IMR-90 (cell line): ENCODE data around the gene CD209.

Experiments
- CEBPB ChIP-seq: IDR thresholded peaks from 2 replicates; pipeline ENCODE4 v1.6.1; 2012; ENCODE audit warnings: low read depth, low read length, improper control_type of control experiment
- CHD1 ChIP-seq: IDR thresholded peaks from 2 replicates; pipeline ENCODE4 v1.6.1; 2012; ENCODE audit warnings: low read depth, low read length, improper control_type of control experiment
- CTCF ChIP-seq: conservative IDR thresholded peaks from 2 replicates; pipeline ENCODE4 v1.5.1; 2012; ENCODE audit warnings: mild to moderate bottlenecking, low read depth, low read length, improper control_type of control experiment
- ELK1 ChIP-seq: fragments of 150-350 bp; IDR thresholded peaks from 2 replicates; pipeline ENCODE4 v1.6.1; 2016; ENCODE audit warnings: low read depth, mild to moderate bottlenecking, low read length, moderate library complexity, borderline replicate concordance
- FOS ChIP-seq: fragments of 150-350 bp; IDR thresholded peaks from 2 replicates; pipeline ENCODE4 v1.6.1; 2016; ENCODE audit warnings: low read depth, low read length
- MAFK ChIP-seq: IDR thresholded peaks from 2 replicates; pipeline ENCODE4 v1.6.1; 2012; ENCODE audit warnings: low read depth, low read length, improper control_type of control experiment
- MAZ ChIP-seq: IDR thresholded peaks from 2 replicates; pipeline ENCODE4 v1.6.1; 2012; ENCODE audit warnings: low read depth, mild to moderate bottlenecking, low read length, improper control_type of control experiment, moderate library complexity, borderline replicate concordance
- MXI1 ChIP-seq: IDR thresholded peaks from 2 replicates; pipeline ENCODE4 v1.6.1; 2012; ENCODE audit warnings: low read depth, mild to moderate bottlenecking, low read length, moderate library complexity, borderline replicate concordance
- POLR2A ChIP-seq: IDR thresholded peaks from 2 replicates; pipeline ENCODE4 v1.6.1; 2012; ENCODE audit warnings: mild to moderate bottlenecking, low read depth, low read length
- RCOR1 ChIP-seq: IDR thresholded peaks from 2 replicates; pipeline ENCODE4 v1.6.1; 2012; ENCODE audit warnings: mild to moderate bottlenecking, low read length, improper control_type of control experiment; ENCODE audit not compliant: insufficient replicate concordance
- RFX5 ChIP-seq: IDR thresholded peaks from 2 replicates; pipeline ENCODE4 v1.8.0; 2012; ENCODE audit warnings: low read depth, mild to moderate bottlenecking, low read length, moderate library complexity

DNA sequence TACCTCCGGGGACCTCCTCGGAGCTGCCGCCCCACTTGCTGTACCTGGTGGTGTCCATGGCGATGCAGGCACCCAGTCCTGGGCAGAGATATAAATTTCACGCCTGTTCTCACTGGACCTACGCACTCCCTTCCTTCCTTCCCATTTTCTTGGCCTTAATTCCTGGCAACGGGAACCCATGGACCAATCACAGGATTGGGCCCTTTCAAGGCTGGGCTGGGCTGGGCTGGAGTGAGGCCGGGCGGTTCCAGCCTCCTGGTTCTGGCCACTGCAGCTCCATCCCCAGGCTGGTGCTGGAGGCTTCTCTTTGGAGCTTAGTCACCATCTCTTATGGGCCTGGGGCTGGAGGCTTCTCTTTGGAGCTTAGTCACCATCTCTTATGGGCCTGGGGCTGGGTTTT is 15.3 kb downstream of the CD209 start, which contains the start of gene CLEC4G:
- TF ChIP-seq POLR2A = no peak
- no peak for TF ChIP-seq CTCF
- no peak for TF ChIP-seq MAZ
- TF ChIP-seq CEBPB = no peak
- TF ChIP-seq RFX5 = no peak
- TF ChIP-seq RCOR1 = no peak
- TF ChIP-seq FOS = no peak
- TF ChIP-seq MAFK = no peak
- TF ChIP-seq ELK1 = no peak
- no peak for TF ChIP-seq MXI1
- TF ChIP-seq CHD1 = no peak
